ENCODE results near the gene MORN3. TPM values are rescaled to one million over a fixed set of nuclear protein-coding genes. Genes with fewer than 3 reads are reported as not detected.
A peak's percentile ranks its signal among the peaks of the same experiment; 100 is the strongest.
"Not testable (repeated sequence)": the region's sequence is repeated elsewhere in the genome, so short reads cannot be mapped to it uniquely, and the experiment has no call there.

The MORN3 gene
- total RNA-seq, 1 donor from 2014 or later, result 0.69 TPM

GRCh38 chr12:121638298-121639202 is 30.9 kb downstream of the MORN3 start:
- no peak for DNase-seq (ENCODE audit: low spot score)

GRCh38 chr12:121637231-121637914 is 32.1 kb downstream of the MORN3 start:
- no peak for DNase-seq (ENCODE audit: low spot score)

GRCh38 chr12:121634836-121635235 is 34.6 kb downstream of the MORN3 start:
- DNase-seq (ENCODE audit: low spot score), result no peak

- not testable (repeated sequence) for DNase-seq (ENCODE audit: low spot score)
Observed at GRCh38 chr12:121633833-121634196, 35.6 kb downstream of the MORN3 start.

- DNase-seq (ENCODE audit: low spot score), result no peak
Observed at GRCh38 chr12:121632069-121632970, 37.1 kb downstream of the MORN3 start.

GRCh38 chr12:121630791-121631355 is 38.6 kb downstream of the MORN3 start:
- DNase-seq (ENCODE audit: low spot score), result no peak

- no peak for DNase-seq (ENCODE audit: low spot score)
Observed at GRCh38 chr12:121628536-121628935, 40.9 kb downstream of the MORN3 start.

GRCh38 chr12:121628037-121628436 is 41.4 kb downstream of the MORN3 start:
- peak; percentile 27 for DNase-seq (ENCODE audit: low spot score)

GRCh38 chr12:121626853-121627640 is 42.4 kb downstream of the MORN3 start:
- DNase-seq (ENCODE audit: low spot score), result peak; percentile 50

GRCh38 chr12:121626087-121626852 is 43.2 kb downstream of the MORN3 start, which contains the start of gene ORAI1:
Gene ORAI1, plus strand, starts transcription at chr12:121626530.
- DNase-seq (ENCODE audit: low spot score), result peak; percentile 96

GRCh38 chr12:121620333-121620891 is 49.0 kb downstream of the MORN3 start:
- DNase-seq (ENCODE audit: low spot score), result no peak

- DNase-seq (ENCODE audit: low spot score), result no peak
Observed at GRCh38 chr12:121618659-121619233, 50.7 kb downstream of the MORN3 start.

- no peak for DNase-seq (ENCODE audit: low spot score)
Observed at GRCh38 chr12:121614872-121615467, 54.5 kb downstream of the MORN3 start.

- no peak for DNase-seq (ENCODE audit: low spot score)
Observed at GRCh38 chr12:121613462-121613861, 56.0 kb downstream of the MORN3 start.

- DNase-seq (ENCODE audit: low spot score), result no peak
Observed at GRCh38 chr12:121611306-121611705, 58.1 kb downstream of the MORN3 start.

- no peak for DNase-seq (ENCODE audit: low spot score)
Observed at GRCh38 chr12:121610239-121611149, 59.0 kb downstream of the MORN3 start.

- no peak for DNase-seq (ENCODE audit: low spot score)
Observed at GRCh38 chr12:121608301-121608700, 61.2 kb downstream of the MORN3 start.

GRCh38 chr12:121603581-121603980 is 65.9 kb downstream of the MORN3 start:
- DNase-seq (ENCODE audit: low spot score), result no peak

All from mucosa of gallbladder (tissue), 1 donor.